Psoas muscle (tissue), 8 donors: ENCODE data around the gene RNF220. TPM values are rescaled to one million over a fixed set of nuclear protein-coding genes. Genes with fewer than 3 reads are reported as not detected.

Experiments
- ATAC-seq, 4 donors: fragments of 200-7000 bp; cut with Tn5 transposase; one replicate each; pipeline ENCODE4 v1.9.1; 2020; ENCODE audit warnings: moderate library complexity in 3 of 4, mild to moderate bottlenecking in 2 of 4
- DNase-seq, 2 donors: peaks; one replicate each; pipeline ENCODE4 v3.0.0-alpha.2; 2020
- H3K27ac ChIP-seq: fragments of 200-600 bp; one replicate; pipeline ENCODE4 v1.8.0; 2022
- H3K27me3 ChIP-seq, 3 donors: fragments of 200-600 bp in 1 of 3; one replicate each; pipeline versions ENCODE4 v1.6.1 to v1.8.0; 2013 to 2022; ENCODE audit warnings: low read length in 2 of 3, mild to moderate bottlenecking in 2 of 3, moderate library complexity in 1 of 3; ENCODE audit not compliant: insufficient read depth in 3 of 3
- H3K36me3 ChIP-seq, 2 donors: fragments of 200-600 bp in 1 of 2; one replicate each; pipeline versions ENCODE4 v1.6.1 to v1.8.0; 2013 to 2022; ENCODE audit warnings: low read depth in 1 of 2, mild to moderate bottlenecking in 1 of 2, moderate library complexity in 1 of 2; ENCODE audit not compliant: insufficient read depth in 1 of 2
- H3K4me1 ChIP-seq: fragments of 200-600 bp; one replicate; pipeline ENCODE4 v1.8.0; 2022
- H3K4me3 ChIP-seq: fragments of 200-600 bp; one replicate; pipeline ENCODE4 v1.8.0; 2022; ENCODE audit warnings: mild to moderate bottlenecking
- H3K9me3 ChIP-seq: fragments of 200-600 bp; one replicate; pipeline ENCODE4 v1.8.0; 2022
- CTCF ChIP-seq: fragments of 200-600 bp; IDR thresholded peaks from one replicate; pipeline ENCODE4 v1.8.0; 2022; ENCODE audit warnings: antibody characterized with exemption
- WGBS, 3 donors: extraction: QIAGEN DNeasy Blood & Tissue Kit; methylation state at CpG; one replicate each; pipeline versions ENCODE4 v1.1.6 to v1.1.7; 2013; 5-methylcytosine and 5-hydroxymethylcytosine counted together
- intact Hi-C, 2 donors: fragments of 100-400 bp; cut with DNase I; formaldehyde crosslinking; loops; one replicate each; pipeline versions ENCODE4 v1.11.0 to v1.14.2; 2022
- polyA plus RNA-seq, 3 donors: library from polyadenylated mRNA; stranded (reverse); fragments of 200-250 nt; gene quantifications; one replicate each; pipeline ENCODE4 v1.2.3, GENCODE V29; 2013
- total RNA-seq, 4 donors: library from RNA; stranded (reverse); fragmentation: NEBNext Ultra II Directional in 2 of 4; extraction: Animal tissue kit (Norgen Biotek cat#: 25700) in 2 of 4; gene quantifications; one replicate each; pipeline versions ENCODE4 v1.2.1 to v1.2.4, GENCODE V29; 2021 to 2023
- donor health status: healthy with polysubstance abuse.
- donor health status: DM: no; HTN: no; CAD: no; lungs with moderate emphysema.
- donor health status: Bipolar disorder and iron deficiency.
- donor health status: healthy.
- donor health status: DM: yes; HTN: yes; CAD: no.
- donor health status: DM: no; HTN: no; CAD: no.
- donor health status: DM: no; HTN: no; CAD: no.
- donor health status: DM: yes; HTN: yes; CAD: no.

RNF220 gene
- total and polyA plus RNA-seq, 7 donors = 61.1 to 133 (median 75.5) TPM

- WGBS, 3 donors = 36 to 55% (median 38%) methylated on average over 4 of the region's 4 CpGs
- H3K4me3 ChIP-seq = no peak overlapping the region
- DNase-seq (no peak), ATAC-seq (no peak)
- peaks cover 0 to 37% (median 17%) of the 10 kb centered on the region in 3 donors for H3K27me3 ChIP-seq
- H3K4me1 ChIP-seq = no peaks in the 10 kb centered on the region
- no peaks in the 10 kb centered on the region for H3K36me3 ChIP-seq
- no peak for TF ChIP-seq CTCF
- intact Hi-C loops = no loop called here
- H3K27ac ChIP-seq = no peak overlapping the region
- no peaks in the 10 kb centered on the region for H3K9me3 ChIP-seq
These were observed 180.4 kb downstream of the RNF220 start for GRCh38 chr1:44585315-44585920.

- H3K4me3 ChIP-seq = no peak overlapping the region
- no peaks in the 10 kb centered on the region for H3K4me1 ChIP-seq
- intact Hi-C loops = no loop called here
- DNase-seq (no peak), ATAC-seq (no peak)
- no peak overlapping the region for H3K27ac ChIP-seq
- H3K36me3 ChIP-seq = no peaks in the 10 kb centered on the region
- H3K27me3 ChIP-seq = peaks cover 0 to 37% (median 16%) of the 10 kb centered on the region in 3 donors
- no peak for TF ChIP-seq CTCF
- no peaks in the 10 kb centered on the region for H3K9me3 ChIP-seq
- WGBS, 3 donors = 43 to 55% (median 48%) methylated on average over 17 of the region's 17 CpGs
These were observed 182.9 kb downstream of the RNF220 start for GRCh38 chr1:44587796-44588460.

- no peak overlapping the region for H3K27ac ChIP-seq
- TF ChIP-seq CTCF = no peak
- H3K9me3 ChIP-seq = no peaks in the 10 kb centered on the region
- DNase-seq (no peak), ATAC-seq (no peak)
- H3K4me1 ChIP-seq = no peaks in the 10 kb centered on the region
- peaks cover 0 to 37% (median 16%) of the 10 kb centered on the region in 3 donors for H3K27me3 ChIP-seq
- 80 to 85% (median 85%) methylated on average over 3 of the region's 3 CpGs for WGBS, 3 donors
- no peaks in the 10 kb centered on the region for H3K36me3 ChIP-seq
- intact Hi-C loops = no loop called here
- no peak overlapping the region for H3K4me3 ChIP-seq
These were observed 183.6 kb downstream of the RNF220 start for GRCh38 chr1:44588551-44589210.

GRCh38 chr1:44590475-44590874, 185.4 kb downstream of the RNF220 start:
- intact Hi-C loops = loop anchor here (10.0 kb wide), 1 partner anchor 586 kb away; no protein-coding TSS in a partner anchor
- H3K36me3 ChIP-seq = no peaks in the 10 kb centered on the region
- 90 to 94% (median 93%) methylated on average over 4 of the region's 4 CpGs for WGBS, 3 donors
- no peak overlapping the region for H3K4me3 ChIP-seq
- no peaks in the 10 kb centered on the region for H3K4me1 ChIP-seq
- no peak for ATAC-seq
- no peak for DNase-seq
- no peak for TF ChIP-seq CTCF
- no peaks in the 10 kb centered on the region for H3K9me3 ChIP-seq
- H3K27ac ChIP-seq = no peak overlapping the region
- H3K27me3 ChIP-seq = peaks cover 0 to 19% (median 7%) of the 10 kb centered on the region in 3 donors
